ENCODE measurements around the gene HECTD2.

The HECTD2 gene

GRCh38 chr10:91412354-91413087 is 2.4 kb downstream of the HECTD2 start:
- no peaks in the 10 kb centered on the region for H3K4me1 ChIP-seq (ENCODE audit: insufficient read depth, poor library complexity, severe bottlenecking)
- ATAC-seq (ENCODE audit: low read depth) (no peak), DNase-seq (ENCODE audit: low spot score) (no peak)
- H3K27me3 ChIP-seq (ENCODE audit: insufficient read depth, poor library complexity, severe bottlenecking), result no peaks in the 10 kb centered on the region
- H3K9me3 ChIP-seq (ENCODE audit: severe bottlenecking), result no peaks in the 10 kb centered on the region
- H3K36me3 ChIP-seq (ENCODE audit: low read depth), result no peaks in the 10 kb centered on the region
- no peak overlapping the region for H3K4me3 ChIP-seq (ENCODE audit: severe bottlenecking)
- TF ChIP-seq CTCF (IDR thresholded peaks at IDR 0.05; ENCODE audit: poor library complexity, severe bottlenecking), result no peak
- H3K27ac ChIP-seq (ENCODE audit: poor library complexity, severe bottlenecking), result no peak overlapping the region

GRCh38 chr10:91415816-91416215 is 5.7 kb downstream of the HECTD2 start:
- peaks cover 3% of the 10 kb centered on the region for H3K4me1 ChIP-seq (ENCODE audit: insufficient read depth, poor library complexity, severe bottlenecking)
- H3K4me3 ChIP-seq (ENCODE audit: severe bottlenecking), result no peak overlapping the region

GRCh38 chr10:91416339-91416855 is 6.3 kb downstream of the HECTD2 start:
- no peak for TF ChIP-seq CTCF (IDR thresholded peaks at IDR 0.05; ENCODE audit: poor library complexity, severe bottlenecking)
- Histone ChIP-seq H3K4me3 (ENCODE audit: severe bottlenecking) (no peak overlapping the region), H3K27ac (ENCODE audit: poor library complexity, severe bottlenecking) (no peak overlapping the region), H3K4me1 (ENCODE audit: insufficient read depth, poor library complexity, severe bottlenecking) (peaks cover 8% of the 10 kb centered on the region), H3K36me3 (ENCODE audit: low read depth) (no peaks in the 10 kb centered on the region), H3K27me3 (ENCODE audit: insufficient read depth, poor library complexity, severe bottlenecking) (no peaks in the 10 kb centered on the region), H3K9me3 (ENCODE audit: severe bottlenecking) (no peaks in the 10 kb centered on the region)
- ATAC-seq (ENCODE audit: low read depth), result no peak
- no peak for DNase-seq (ENCODE audit: low spot score)

More at GRCh38 chr10:91415816-91416215, 5.7 kb downstream of the HECTD2 start:
- no peaks in the 10 kb centered on the region for H3K27me3 ChIP-seq (ENCODE audit: insufficient read depth, poor library complexity, severe bottlenecking)
- no peak for ATAC-seq (ENCODE audit: low read depth)
- H3K9me3 ChIP-seq (ENCODE audit: severe bottlenecking), result no peaks in the 10 kb centered on the region
- DNase-seq (ENCODE audit: low spot score), result no peak
- no peaks in the 10 kb centered on the region for H3K36me3 ChIP-seq (ENCODE audit: low read depth)
- H3K27ac ChIP-seq (ENCODE audit: poor library complexity, severe bottlenecking), result no peak overlapping the region
- no peak for TF ChIP-seq CTCF (IDR thresholded peaks at IDR 0.05; ENCODE audit: poor library complexity, severe bottlenecking)

- Histone ChIP-seq H3K27me3 (ENCODE audit: insufficient read depth, poor library complexity, severe bottlenecking) (no peaks in the 10 kb centered on the region), H3K36me3 (ENCODE audit: low read depth) (no peaks in the 10 kb centered on the region), H3K9me3 (ENCODE audit: severe bottlenecking) (no peaks in the 10 kb centered on the region), H3K4me3 (ENCODE audit: severe bottlenecking) (no peak overlapping the region), H3K27ac (ENCODE audit: poor library complexity, severe bottlenecking) (no peak overlapping the region), H3K4me1 (ENCODE audit: insufficient read depth, poor library complexity, severe bottlenecking) (peaks cover 8% of the 10 kb centered on the region)
- no peak for TF ChIP-seq CTCF (IDR thresholded peaks at IDR 0.05; ENCODE audit: poor library complexity, severe bottlenecking)
- ATAC-seq (ENCODE audit: low read depth) (no peak), DNase-seq (ENCODE audit: low spot score) (no peak)
Observed at GRCh38 chr10:91418416-91418815, 8.3 kb downstream of the HECTD2 start.

- Histone ChIP-seq H3K36me3 (ENCODE audit: low read depth) (no peaks in the 10 kb centered on the region), H3K27ac (ENCODE audit: poor library complexity, severe bottlenecking) (no peak overlapping the region), H3K9me3 (ENCODE audit: severe bottlenecking) (no peaks in the 10 kb centered on the region), H3K27me3 (ENCODE audit: insufficient read depth, poor library complexity, severe bottlenecking) (no peaks in the 10 kb centered on the region), H3K4me3 (ENCODE audit: severe bottlenecking) (no peak overlapping the region), H3K4me1 (ENCODE audit: insufficient read depth, poor library complexity, severe bottlenecking) (peaks cover 8% of the 10 kb centered on the region)
- ATAC-seq (ENCODE audit: low read depth) (peak; percentile 60), DNase-seq (ENCODE audit: low spot score) (no peak)
- TF ChIP-seq CTCF (IDR thresholded peaks at IDR 0.05; ENCODE audit: poor library complexity, severe bottlenecking), result no peak
Observed at GRCh38 chr10:91420868-91421267, 10.7 kb downstream of the HECTD2 start.
